Pulmonary artery endothelial cell (primary cell): ENCODE measurements around the gene NCLN. TPM values are rescaled to one million over a fixed set of nuclear protein-coding genes. Genes with fewer than 3 reads are reported as not detected.
"Not testable (repeated sequence)": the region's sequence is repeated elsewhere in the genome, so short reads cannot be mapped to it uniquely, and the experiment has no call there.

Experiments
- DNase-seq: peaks from one replicate; pipeline ENCODE4 v3.0.0-alpha.2; 2011; ENCODE audit warnings: low read depth, low spot score
- total RNA-seq: library from RNA; depleted of rRNA; stranded (reverse); fragments of >200 nt; gene quantifications from 2 replicates; pipeline ENCODE4 v1.2.3, GENCODE V29; 2014

NCLN gene
- total RNA-seq, 1 donor from 2014 or later: 61.1 TPM

DNA sequence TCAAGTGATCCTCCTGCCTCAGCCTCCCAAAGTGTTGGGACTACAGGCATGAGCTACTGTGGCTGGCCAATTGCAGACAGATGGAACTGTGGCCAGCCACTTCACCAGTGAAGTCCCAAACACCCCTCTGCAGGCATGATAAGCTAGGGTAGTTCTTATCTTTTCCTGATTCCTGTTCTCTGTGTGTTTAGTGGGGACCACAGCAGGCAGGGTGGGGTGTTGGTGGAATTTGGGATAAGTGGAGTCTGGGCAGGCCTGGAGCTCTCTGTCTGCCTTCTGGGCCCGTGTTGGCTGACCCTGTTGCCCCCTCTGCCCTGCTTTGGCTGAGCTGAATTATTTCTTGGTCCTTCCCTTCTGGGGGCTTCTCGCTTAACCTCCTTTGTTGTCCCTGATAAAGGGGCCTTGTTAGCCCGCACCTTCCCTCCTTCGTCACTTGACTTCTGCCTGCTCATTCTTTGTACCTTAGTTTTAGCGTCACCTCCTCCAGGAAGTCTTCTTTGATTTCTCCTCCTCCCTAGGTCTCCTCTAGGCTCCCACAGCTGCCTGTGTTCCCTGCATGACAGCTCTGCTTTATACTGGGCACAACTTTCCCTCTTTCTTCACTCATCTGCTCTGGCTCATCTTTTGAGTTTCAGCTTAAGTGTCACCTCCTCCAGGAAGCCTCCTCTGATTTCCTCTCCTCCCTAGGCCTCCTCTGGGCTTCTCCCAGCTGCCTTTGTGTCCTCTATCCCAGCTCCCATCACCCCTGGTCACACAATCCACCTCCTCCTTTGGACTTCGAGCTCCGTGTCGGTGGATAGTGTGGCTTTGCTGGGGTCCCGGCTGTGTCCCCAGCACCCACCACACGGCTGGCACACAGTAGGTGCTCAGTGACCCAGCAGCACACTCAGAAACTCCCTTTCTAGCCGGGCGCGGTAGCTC, 1.7 kb upstream of the NCLN start:
- no peak for DNase-seq

DNA sequence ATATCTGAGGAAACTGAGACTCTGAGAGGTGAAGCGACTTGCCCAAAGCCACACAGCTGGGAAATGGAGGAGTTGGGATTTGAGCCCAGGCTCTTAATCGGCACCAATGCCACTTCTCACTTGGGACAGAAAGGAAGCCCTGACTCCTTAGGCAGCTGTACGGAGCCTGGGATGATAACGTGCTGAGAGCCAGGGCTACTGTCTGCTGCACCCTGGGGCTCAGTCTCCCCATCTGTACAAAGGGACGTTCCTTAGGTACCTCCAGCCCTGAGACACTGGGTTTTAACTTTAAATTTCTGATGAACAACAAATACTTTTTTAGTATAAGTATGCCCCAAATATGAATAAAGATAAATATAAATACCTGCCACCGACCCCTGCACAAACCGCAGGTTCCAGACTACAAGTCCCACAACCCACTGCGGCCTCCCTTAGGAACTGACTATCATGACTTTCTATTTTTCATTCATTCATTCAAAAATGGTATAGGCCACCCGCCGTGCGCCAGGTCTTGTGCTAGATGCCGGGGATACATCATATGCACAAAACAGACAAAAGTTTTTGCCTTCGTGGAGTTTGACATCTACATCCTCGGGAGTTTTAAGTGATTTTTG, 776 bp upstream of the NCLN start:
- peak; percentile 22 for DNase-seq

GRCh38 chr19:3186160-3186688, 494 bp downstream of the NCLN start:
- DNase-seq: no peak

- DNase-seq: no peak
Observed at GRCh38 chr19:3186891-3187661, 1.3 kb downstream of the NCLN start.

- no peak for DNase-seq
Observed at GRCh38 chr19:3187662-3188511, 2.2 kb downstream of the NCLN start.

GRCh38 chr19:3188627-3189596, 3.2 kb downstream of the NCLN start:
- no peak for DNase-seq

DNA sequence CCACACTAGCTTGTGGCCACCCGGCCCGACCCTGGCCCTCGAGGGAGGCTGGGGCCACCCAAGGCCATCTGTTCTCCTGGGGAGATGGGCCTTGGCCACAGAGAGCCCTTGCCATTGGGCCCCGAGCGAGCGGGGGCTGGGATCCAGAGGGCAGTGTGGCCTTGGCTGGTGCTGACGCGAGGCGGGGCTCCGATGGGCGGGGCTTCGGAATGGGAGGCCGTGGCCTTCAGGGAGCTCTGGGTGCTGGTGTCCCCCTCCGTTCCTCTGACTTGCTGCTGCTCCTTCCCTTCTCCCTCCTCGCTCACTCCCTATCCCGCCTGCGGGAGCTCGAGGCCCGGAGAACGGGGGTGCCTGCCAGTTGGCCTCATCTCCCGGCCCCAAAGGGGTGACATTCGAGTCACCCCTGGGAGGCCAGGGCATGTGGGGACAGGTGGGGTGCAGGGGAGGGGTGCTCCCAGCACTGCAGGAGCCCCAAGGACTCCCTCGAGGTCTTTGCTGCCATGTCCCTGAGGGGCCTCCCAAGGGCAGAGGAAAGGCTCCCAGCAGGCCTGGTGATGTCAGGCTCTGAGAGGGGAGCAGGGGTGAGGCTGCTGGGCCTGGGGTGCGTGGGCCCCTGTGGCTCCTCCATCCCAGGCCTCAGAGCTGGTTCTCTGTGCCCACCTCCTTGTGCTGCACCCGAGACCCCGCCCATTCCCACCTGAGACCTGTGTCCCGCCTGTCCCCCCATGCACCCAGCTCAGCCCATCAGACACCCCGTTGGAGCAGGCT, 4.2 kb downstream of the NCLN start:
- no peak for DNase-seq

DNA sequence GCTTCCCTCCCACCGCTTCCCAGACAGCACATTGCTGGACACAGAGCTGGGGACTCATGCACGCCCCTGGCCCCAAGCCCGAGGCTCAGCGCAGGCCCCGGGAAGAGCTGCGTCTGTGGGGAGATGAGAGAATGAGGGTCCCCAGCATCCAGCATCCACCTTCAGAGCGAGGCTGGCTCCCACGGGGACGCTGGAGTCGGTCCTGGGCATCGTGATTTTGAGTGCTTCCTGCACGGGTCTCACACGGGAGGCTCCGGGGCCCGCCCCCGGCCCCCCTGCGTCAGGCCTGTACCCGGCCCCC, 4.7 kb downstream of the NCLN start:
- no peak for DNase-seq

DNA sequence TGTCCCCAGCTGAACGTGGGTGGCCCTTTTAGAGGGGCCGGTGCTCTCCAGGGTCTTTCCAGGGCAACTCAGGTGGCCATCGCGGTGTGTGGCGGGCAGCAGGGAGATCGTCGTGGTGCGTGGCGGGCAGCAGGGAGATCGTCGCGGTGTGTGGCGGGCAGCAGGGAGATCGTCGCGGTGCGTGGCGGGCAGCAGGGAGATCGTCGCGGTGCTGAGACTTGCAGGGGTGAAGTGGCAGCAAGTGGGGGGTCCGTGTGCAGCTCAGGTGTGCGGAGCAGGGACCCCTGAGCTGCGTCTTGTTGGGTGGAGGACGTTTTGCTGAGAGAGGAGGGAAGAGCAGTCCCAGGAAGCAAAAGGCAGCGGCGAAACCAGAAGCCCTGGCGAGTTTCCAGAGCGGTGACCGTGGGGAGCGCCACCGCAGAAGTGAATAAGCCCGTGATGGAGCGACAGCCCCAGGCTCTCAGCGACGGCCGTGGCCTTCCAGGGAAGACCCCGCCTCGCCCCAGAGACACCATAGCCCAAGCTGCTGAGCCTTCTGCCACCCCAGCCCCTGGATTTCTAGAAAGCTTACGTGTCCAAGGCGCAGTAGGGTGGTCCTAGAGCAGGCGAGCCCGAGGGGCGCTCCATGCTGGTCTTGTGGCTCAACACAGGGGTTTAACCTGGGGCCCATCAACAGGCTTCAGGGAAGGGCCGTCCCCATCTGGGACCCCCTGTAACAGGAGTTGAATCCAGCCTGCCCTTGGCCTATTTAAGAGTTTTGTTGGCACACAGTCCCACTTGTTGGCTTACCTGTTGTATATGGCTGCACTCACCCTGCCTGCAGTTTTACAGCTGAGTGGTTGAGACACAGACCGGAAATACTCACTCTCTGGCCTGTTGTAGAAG, 5.4 kb downstream of the NCLN start:
- no peak for DNase-seq

- not testable (repeated sequence) for DNase-seq
Observed at GRCh38 chr19:3191806-3192104, 6.0 kb downstream of the NCLN start.

DNA sequence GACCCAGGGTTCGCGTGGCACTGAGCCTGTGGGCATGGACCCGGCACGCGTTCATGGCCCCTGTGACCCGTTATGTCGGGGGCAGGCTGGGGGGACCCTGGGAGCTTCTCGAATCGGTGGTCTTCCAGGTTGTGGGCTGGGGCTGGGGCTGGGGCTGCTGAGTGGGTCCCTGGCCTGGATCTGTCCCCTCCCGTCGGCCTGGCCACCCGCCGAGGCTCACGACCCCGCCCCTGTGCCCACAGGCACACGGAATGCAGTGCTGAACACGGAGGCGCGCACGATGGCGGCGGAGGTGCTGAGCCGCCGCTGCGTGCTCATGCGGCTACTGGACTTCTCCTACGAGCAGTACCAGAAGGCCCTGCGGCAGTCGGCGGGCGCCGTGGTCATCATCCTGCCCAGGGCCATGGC, 6.5 kb downstream of the NCLN start:
- no peak for DNase-seq

- no peak for DNase-seq
Observed at GRCh38 chr19:3192684-3193083, 7.0 kb downstream of the NCLN start.

DNA sequence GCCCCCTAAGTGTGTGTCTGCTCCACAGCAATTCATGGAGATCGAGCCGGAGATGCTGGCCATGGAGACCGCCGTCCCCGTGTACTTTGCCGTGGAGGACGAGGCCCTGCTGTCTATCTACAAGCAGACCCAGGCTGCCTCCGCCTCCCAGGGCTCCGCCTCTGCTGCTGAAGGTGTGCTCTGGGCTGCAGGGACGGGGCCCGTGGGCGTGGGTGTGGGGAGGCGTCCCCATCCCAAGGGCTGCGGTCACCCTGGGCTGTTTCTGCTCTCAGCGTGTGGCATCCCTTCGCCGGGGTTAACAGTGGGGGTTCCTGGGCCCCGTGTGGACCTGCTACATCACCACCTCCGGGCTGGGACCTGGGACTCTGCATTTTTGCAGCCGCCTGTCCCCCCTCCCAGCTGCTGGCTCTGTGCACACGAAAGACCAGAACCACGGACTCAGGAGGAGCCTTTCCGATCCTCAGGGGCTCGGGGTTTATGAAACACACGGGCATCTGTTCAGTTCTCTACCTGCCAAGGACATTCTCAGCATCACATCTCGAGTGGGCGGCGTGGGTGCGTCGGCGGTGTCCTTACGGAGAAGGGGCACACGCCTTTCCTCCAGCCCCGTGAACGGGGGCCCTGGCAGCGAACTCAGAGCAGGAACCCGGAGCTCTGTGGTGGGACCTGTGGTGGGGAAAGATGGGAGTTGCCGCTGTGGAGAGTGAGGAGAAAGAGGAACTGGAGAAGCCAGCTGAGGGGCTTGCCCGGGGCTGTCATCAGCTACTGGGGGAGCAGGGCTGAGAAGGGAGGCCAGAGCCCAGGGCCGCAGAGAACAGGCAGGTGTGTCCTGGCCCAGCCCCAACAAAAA, 7.8 kb downstream of the NCLN start:
- no peak for DNase-seq

DNA sequence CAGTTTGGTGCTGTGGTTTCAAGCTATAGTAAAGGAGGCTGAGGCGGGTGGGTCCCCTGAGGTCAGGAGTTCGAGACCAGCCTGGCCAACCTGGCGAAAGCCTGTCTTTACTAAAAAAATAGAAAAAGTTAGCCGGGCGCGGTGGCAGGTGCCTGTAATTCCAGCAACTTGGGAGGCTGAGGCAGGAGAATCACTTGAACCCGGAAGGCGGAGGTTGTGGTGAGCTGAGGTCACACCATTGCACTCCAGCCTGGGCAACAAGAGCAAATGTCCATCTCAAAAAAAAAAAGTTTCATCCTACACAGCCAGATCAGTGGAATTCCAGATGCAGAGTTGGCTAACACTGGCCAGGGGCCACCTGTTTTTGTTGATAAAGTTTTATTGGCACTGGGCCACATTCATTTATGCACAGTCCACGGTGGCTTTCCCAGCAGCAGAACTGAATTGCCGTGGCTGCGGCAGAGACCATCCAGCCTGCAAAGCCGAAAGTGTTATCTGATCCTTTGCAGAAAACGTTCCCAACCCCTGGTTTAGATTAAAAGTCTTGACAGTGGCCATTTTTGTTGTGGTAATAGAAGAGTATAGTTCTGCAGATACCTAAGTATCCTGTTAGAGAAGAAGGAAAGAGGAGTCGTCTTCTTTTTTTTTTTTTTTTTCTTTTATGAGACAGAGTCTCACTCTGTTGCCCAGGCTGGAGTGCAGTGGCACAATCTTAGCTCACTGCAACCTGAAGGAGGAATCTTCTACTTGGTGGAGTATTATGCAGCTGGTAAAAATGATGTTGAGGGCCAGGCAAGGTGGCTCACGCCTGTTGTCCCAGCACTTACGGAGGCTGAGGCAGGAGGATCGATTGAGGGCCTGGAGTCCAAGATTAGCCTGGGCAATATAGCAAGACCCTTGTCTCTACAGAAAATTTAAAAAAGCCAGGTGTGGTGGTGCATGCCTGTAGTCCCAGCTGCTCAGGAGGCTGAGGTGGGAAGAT, 8.7 kb downstream of the NCLN start:
- DNase-seq: no peak

DNA sequence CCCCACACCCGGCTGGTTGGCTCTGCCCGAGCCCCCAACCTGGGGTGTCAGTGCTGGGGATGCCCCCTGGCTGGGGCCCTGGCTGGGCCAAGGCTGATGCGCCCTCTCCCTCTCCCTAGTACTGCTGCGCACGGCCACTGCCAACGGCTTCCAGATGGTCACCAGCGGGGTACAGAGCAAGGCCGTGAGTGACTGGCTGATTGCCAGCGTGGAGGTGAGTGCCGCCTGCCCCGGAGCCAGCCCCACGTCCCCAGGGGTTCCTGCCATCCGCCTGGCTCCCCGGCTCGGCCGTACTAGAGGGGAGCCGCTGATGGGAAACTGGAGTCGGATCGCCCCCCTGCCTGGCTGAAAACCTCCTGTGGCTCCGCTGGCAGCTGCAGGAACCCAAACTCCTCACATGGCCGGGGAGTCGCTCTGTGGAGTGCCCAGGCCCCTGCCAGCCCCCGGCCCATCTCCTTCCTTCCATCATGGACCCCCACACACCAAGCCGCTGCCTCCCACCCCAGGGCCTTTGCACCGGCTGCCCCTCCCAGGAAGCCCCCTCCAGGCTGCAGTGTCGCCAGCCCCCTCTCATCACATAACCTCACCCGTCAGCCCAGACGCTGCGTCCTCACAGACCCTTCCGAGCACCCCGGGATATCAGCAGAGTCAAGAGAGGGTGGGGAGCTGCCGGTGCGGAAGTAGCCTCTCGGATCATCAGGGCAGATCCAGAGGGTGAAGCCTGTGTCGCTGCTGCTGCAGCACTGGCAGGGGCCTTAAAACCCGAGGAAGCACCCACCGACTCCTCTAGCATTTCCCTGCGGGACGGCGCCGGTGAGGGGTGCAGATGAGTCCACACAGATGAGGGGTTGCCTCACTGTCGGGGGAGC, 10.6 kb downstream of the NCLN start:
- DNase-seq: no peak

- DNase-seq: no peak
Observed at GRCh38 chr19:3196933-3197205, 11.1 kb downstream of the NCLN start.
